ENCODE data around the gene VPS33A.
"Not testable (repeated sequence)": the region's sequence is repeated elsewhere in the genome, so short reads cannot be mapped to it uniquely, and the experiment has no call there.

The VPS33A gene

DNA sequence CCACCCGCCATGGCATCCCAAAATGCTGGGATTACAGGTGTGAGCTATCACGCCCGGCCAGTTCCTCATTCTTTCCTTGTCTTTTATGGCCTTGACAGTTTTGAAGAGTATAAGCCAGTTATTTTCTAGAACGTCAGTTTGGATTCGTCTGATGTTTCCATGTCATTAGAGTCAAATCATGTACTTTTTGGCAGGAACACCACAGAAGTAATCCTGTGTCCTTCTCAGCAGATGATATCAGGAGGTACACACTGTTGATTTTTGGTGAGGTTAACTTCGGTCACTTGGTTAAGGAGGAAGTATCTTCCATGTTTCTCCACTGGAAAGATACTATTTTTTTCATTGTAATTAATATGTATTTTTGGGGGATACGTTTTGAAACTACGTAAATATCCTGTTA, 25.1 kb upstream of the VPS33A start:
- TF ChIP-seq, protein P1, sequence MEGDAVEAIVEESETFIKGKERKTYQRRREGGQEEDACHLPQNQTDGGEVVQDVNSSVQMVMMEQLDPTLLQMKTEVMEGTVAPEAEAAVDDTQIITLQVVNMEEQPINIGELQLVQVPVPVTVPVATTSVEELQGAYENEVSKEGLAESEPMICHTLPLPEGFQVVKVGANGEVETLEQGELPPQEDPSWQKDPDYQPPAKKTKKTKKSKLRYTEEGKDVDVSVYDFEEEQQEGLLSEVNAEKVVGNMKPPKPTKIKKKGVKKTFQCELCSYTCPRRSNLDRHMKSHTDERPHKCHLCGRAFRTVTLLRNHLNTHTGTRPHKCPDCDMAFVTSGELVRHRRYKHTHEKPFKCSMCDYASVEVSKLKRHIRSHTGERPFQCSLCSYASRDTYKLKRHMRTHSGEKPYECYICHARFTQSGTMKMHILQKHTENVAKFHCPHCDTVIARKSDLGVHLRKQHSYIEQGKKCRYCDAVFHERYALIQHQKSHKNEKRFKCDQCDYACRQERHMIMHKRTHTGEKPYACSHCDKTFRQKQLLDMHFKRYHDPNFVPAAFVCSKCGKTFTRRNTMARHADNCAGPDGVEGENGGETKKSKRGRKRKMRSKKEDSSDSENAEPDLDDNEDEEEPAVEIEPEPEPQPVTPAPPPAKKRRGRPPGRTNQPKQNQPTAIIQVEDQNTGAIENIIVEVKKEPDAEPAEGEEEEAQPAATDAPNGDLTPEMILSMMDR (IDR thresholded peaks at IDR 0.05; ENCODE audit: insufficient read depth, low read depth, low read length, missing control alignments), result no peak
- no peak for DNase-seq (ENCODE audit: low read depth)
- H3K4me3 ChIP-seq (ENCODE audit: low read depth, low read length), result no peak overlapping the region

DNA sequence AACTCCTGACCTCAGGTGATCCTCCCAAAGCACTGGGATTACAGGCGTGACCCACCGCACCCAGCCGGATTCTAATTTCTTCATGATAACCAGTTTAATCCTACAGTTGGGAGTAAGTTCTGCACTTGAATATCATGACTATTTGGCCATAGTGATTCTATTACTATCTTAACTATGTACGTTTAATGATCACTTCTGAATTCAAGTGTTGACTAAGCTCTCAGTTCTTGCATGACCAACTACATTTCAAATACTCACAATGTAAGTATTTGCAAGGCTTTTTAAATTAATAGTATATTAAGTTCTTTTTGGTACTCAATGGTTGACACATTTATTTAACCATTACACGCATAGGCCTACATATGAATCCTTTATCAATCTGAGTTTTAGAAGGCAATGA, 17.4 kb upstream of the VPS33A start:
- TF ChIP-seq, protein P1 (IDR thresholded peaks at IDR 0.05; ENCODE audit: insufficient read depth, low read depth, low read length, missing control alignments), result no peak
- no peak overlapping the region for H3K4me3 ChIP-seq (ENCODE audit: low read depth, low read length)
- no peak for DNase-seq (ENCODE audit: low read depth)

DNA sequence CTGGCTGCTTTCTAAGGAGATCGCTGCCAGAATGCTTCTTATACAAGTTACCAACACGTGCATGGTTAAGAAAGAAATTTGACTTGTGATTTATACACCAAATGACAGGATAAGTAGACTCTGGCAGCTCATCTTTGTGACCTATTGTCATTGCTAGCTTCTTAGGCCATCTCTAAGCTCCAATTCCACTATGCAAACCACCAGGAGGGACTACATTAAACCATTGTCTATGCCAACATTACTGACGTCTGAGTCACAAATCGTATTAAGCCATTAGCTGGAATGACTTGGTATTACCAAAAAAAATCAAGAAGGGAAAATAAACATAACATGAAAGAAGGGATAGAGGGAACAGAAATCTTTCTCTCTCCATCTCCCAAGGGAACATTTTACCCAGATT, 15.8 kb upstream of the VPS33A start:
- H3K4me3 ChIP-seq (ENCODE audit: low read depth, low read length), result no peak overlapping the region
- TF ChIP-seq, protein P1 (IDR thresholded peaks at IDR 0.05; ENCODE audit: insufficient read depth, low read depth, low read length, missing control alignments), result no peak
- DNase-seq (ENCODE audit: low read depth), result no peak

DNA sequence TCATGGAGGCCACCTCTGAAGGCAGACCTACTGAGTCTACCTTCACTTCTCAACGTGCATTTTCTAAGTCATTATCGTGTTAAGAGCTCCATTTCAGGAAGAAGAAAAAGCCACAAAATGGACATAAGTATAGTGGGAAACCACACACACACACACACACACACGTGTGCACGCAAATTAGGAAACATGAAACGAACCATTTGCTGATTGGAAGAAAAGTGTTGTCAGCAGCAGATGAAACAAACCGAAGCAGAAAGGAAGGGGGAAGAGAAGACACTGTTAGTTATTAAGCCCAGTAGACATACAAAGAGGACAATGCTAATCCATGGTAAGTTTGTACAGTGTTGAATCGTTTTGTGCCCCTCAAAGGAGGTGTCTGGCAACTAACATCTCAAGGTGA, 9.9 kb upstream of the VPS33A start:
- H3K4me3 ChIP-seq (ENCODE audit: low read depth, low read length), result no peak overlapping the region
- TF ChIP-seq, protein P1 (IDR thresholded peaks at IDR 0.05; ENCODE audit: insufficient read depth, low read depth, low read length, missing control alignments), result no peak
- DNase-seq (ENCODE audit: low read depth), result no peak

DNA sequence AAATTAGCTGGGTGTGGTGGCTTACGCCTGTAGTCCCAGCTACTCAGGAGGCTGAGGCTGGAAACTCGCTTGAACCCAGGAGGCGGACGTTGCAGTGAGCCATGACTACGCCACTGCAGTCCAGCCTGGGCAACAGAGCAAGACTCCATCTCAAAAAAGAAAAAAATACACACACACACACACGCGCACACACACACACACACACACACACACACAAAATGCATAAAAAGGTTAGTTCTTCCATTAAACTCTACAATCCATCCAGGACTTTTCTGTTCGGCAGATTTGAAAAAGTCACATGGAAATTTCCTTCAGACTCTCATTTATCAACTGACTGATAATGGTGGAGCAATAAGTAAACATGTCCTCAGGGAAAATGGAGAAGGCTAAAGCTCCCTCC, 9.2 kb upstream of the VPS33A start:
- H3K4me3 ChIP-seq (ENCODE audit: low read depth, low read length), result no peak overlapping the region
- TF ChIP-seq, protein P1 (IDR thresholded peaks at IDR 0.05; ENCODE audit: insufficient read depth, low read depth, low read length, missing control alignments), result no peak
- no peak for DNase-seq (ENCODE audit: low read depth)

DNA sequence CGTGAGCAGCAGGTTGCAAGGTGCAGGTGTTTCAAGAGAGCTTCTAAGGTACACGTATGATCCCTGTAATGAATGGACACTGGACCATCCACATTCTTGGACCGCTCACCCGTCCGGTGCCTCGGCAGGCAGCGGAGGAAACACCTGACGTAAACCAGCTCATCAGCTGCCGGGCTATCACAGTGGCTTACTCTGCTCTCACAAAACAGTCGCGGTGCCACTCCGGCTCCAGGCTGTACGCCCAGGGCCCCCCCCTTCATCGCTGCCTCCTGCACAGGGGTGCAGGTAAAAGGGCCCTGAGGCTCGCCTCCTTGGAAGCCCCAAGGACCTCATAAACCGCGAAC, 436 bp downstream of the VPS33A start:
- peak; percentile 53 for DNase-seq (ENCODE audit: low read depth)
- TF ChIP-seq, protein P1 (IDR thresholded peaks at IDR 0.05; ENCODE audit: insufficient read depth, low read depth, low read length, missing control alignments), result no peak
- H3K4me3 ChIP-seq (ENCODE audit: low read depth, low read length), result peak overlapping the region; percentile 91

DNA sequence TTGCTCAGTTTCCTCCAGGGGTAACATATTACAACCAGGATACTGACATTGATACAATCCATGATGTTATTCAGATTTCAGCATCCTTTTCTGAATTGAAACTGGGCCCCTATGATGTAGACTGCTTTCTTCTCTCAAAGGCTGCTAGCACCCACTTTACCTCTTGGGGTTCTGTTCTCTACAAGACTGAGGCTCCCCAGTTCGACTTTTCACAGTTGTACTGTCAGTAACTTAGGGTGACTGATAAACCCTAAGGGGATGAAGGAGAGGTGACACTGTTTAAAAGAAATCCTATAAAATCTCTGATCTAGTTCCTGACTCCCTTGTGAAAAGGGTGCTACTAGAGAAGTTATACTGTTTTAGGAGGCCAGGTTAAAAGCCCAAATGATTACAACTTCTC, 818 bp downstream of the VPS33A start:
- peak; percentile 22 for DNase-seq (ENCODE audit: low read depth)
- peak overlapping the region; percentile 91 for H3K4me3 ChIP-seq (ENCODE audit: low read depth, low read length)
- TF ChIP-seq, protein P1 (IDR thresholded peaks at IDR 0.05; ENCODE audit: insufficient read depth, low read depth, low read length, missing control alignments), result no peak

DNA sequence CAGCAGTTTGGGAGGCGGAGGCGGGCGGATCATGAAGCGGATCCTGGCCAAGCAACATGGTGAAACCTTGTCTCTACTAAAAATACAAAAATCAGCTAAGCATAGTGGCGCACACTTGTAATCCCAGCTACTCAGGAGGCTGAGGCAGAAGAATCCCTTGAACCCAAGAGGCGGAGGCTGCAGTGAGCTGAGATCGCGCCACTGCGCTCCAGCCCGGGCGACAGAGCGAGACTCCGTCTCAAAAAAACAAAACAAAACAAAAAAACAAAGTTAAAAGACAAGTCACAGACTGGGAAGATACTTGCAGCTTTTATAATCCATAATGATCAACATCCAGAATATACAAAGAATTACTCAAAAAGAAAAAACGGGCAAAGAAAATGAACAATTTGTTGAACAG, 5.6 kb downstream of the VPS33A start:
- DNase-seq (ENCODE audit: low read depth); H3K4me3 ChIP-seq (ENCODE audit: low read depth, low read length): not testable (repeated sequence)

DNA sequence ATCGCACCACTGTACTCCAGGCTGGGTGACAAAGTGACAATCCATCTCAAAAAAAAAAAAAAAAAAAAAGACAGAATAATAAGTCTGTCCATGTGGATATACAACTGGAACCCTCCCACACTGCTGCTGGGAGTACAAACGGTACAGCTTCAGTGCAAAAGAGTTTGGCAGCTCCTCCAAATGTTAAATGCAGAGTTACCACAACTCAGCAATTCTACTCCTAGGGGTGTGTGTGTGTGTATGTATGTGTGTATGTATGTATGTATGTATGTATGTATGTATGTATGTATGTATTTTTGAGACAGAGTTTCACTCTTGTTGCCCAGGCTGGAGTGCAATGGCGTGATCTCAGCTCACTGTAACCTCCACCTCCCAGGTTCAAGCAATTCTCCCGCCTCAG, 7.4 kb downstream of the VPS33A start:
- H3K4me3 ChIP-seq (ENCODE audit: low read depth, low read length); DNase-seq (ENCODE audit: low read depth): not testable (repeated sequence)

DNA sequence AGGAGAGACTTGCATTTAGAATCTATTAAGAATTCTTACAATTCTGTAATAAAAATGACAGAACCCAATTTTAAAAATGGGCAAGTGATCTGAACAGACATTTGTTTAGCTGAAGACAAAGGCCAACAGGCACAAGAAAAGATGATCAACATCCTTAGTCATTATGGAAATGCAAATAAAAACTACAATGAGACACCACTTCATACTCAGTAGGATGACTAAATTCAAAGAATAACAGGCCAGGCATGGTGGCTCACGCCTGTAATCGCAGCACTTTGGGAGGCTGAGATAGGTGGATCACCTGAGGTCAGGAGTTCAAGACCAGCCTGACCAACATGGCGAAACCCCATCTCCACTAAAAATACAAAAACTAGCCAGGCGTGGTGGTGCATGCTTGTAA, 7.8 kb downstream of the VPS33A start:
- H3K4me3 ChIP-seq (ENCODE audit: low read depth, low read length); DNase-seq (ENCODE audit: low read depth): not testable (repeated sequence)

All from GM12865 (cell line).